IMR-90 (cell line): ENCODE measurements around the gene OSTF1. TPM values are rescaled to one million over a fixed set of nuclear protein-coding genes. Genes with fewer than 3 reads are reported as not detected.

Experiments used
- ATAC-seq: fragments of 200-7000 bp; cut with Tn5 transposase; 2 replicates; pipeline ENCODE4 v1.9.1; 2020; ENCODE audit warnings: low read depth, mild to moderate bottlenecking, moderate library complexity
- BruUV-seq: library from RNA; stranded (reverse); fragments of 400-500 nt; replicated peaks from 2 replicates; lab custom pipeline; 2021; lab: Mats Ljungman, UMichigan
- CTCF ChIA-PET: fragments of 300-600 bp; formaldehyde crosslinking; extraction: SDS; loops from one replicate; lab custom pipeline; 2021; ENCODE audit warnings: antibody characterized with exemption; lab: Yijun Ruan, JAX
- POLR2A ChIA-PET: fragments of 300-600 bp; sonication (Branson Sonifier 250); formaldehyde crosslinking; loops from one replicate; lab custom pipeline; 2022; ENCODE audit warnings: antibody characterized with exemption; ENCODE audit not compliant: unreplicated experiment; lab: Charles Lee
- DNase-seq: peaks from one replicate; pipeline ENCODE4 v3.0.0; 2013
- H2AFZ ChIP-seq: replicated peaks from 2 replicates; pipeline ENCODE3; 2013; ENCODE audit warnings: low read length, mild to moderate bottlenecking; ENCODE audit not compliant: poor library complexity
- H2AK5ac ChIP-seq: 2 replicates; pipeline ENCODE4 v1.6.1; 2013; ENCODE audit warnings: low read depth, low read length, inconsistent platforms
- H2AK9ac ChIP-seq: replicated peaks from 2 replicates; pipeline ENCODE3; 2013; ENCODE audit warnings: mild to moderate bottlenecking, low read depth, low read length, moderate library complexity; ENCODE audit not compliant: poor library complexity
- H2BK120ac ChIP-seq: 2 replicates; pipeline ENCODE4 v1.6.1; 2013; ENCODE audit warnings: low read depth, low read length, inconsistent platforms
- H2BK15ac ChIP-seq: 3 replicates; pipeline ENCODE4 v1.6.1; 2013; ENCODE audit warnings: low read depth, low read length, inconsistent platforms
- H2BK20ac ChIP-seq: 2 replicates; pipeline ENCODE4 v1.6.1; 2013; ENCODE audit warnings: low read depth, mild to moderate bottlenecking, inconsistent platforms, low read length, moderate library complexity
- H2BK5ac ChIP-seq: 2 replicates; pipeline ENCODE4 v1.6.1; 2013; ENCODE audit warnings: mild to moderate bottlenecking, low read depth, low read length, inconsistent platforms; ENCODE audit not compliant: poor library complexity, severe bottlenecking
- H3K14ac ChIP-seq: replicated peaks from 2 replicates; pipeline ENCODE4 v1.6.1; 2013; ENCODE audit warnings: low read depth, low read length, inconsistent platforms
- H3K18ac ChIP-seq: 2 replicates; pipeline ENCODE4 v1.6.1; 2013; ENCODE audit warnings: low read depth, low read length, control low read depth
- H3K23ac ChIP-seq: 2 replicates; pipeline ENCODE4 v1.6.1; 2013; ENCODE audit warnings: low read depth, low read length, inconsistent platforms
- H3K27ac ChIP-seq: 2 replicates; pipeline ENCODE4 v1.5.1; 2013; ENCODE audit warnings: mild to moderate bottlenecking, control low read depth, low read length; ENCODE audit not compliant: insufficient read depth
- H3K27me3 ChIP-seq: 2 replicates; pipeline ENCODE4 v1.6.1; 2013; ENCODE audit warnings: low read length; ENCODE audit not compliant: control insufficient read depth, insufficient read depth
- H3K36me3 ChIP-seq: 2 replicates; pipeline ENCODE4 v1.6.1; 2013; ENCODE audit warnings: low read length, mixed read lengths; ENCODE audit not compliant: control insufficient read depth, insufficient read depth
- H3K4ac ChIP-seq: 2 replicates; pipeline ENCODE4 v1.6.1; 2013; ENCODE audit warnings: low read depth, low read length, inconsistent platforms
- H3K4me1 ChIP-seq: 2 replicates; pipeline ENCODE4 v1.6.1; 2013; ENCODE audit warnings: low read length, mixed read lengths; ENCODE audit not compliant: control insufficient read depth, insufficient read depth
- H3K4me2 ChIP-seq: 2 replicates; pipeline ENCODE4 v1.6.1; 2013; ENCODE audit warnings: low read depth, mild to moderate bottlenecking, control low read depth, low read length, moderate library complexity
- H3K4me3 ChIP-seq: 2 replicates; pipeline ENCODE4 v1.5.1; 2013; ENCODE audit warnings: low read depth, mild to moderate bottlenecking, control low read depth, low read length, moderate library complexity; ENCODE audit not compliant: insufficient read depth
- H3K56ac ChIP-seq: 2 replicates; pipeline ENCODE4 v1.6.1; 2013; ENCODE audit warnings: low read length, inconsistent platforms; ENCODE audit not compliant: insufficient read depth; ENCODE audit errors: extremely low read depth
- H3K79me1 ChIP-seq, 2 experiments: 2 replicates each; pipeline ENCODE4 v1.6.1; 2013; ENCODE audit warnings: low read length in 2 of 2, inconsistent platforms in 1 of 2, low read depth in 1 of 2
- H3K9ac ChIP-seq: 2 replicates; pipeline ENCODE4 v1.6.1; 2013; ENCODE audit warnings: low read depth, low read length, control low read depth
- H3K9me1 ChIP-seq: 2 replicates; pipeline ENCODE4 v1.6.1; 2013; ENCODE audit warnings: low read length, inconsistent platforms; ENCODE audit not compliant: insufficient read depth
- H3K9me3 ChIP-seq: 2 replicates; pipeline ENCODE4 v1.6.1; 2013; ENCODE audit warnings: low read length; ENCODE audit not compliant: control insufficient read depth, insufficient read depth
- H4K20me1 ChIP-seq: 2 replicates; pipeline ENCODE4 v1.6.1; 2013; ENCODE audit warnings: low read length, inconsistent platforms; ENCODE audit not compliant: insufficient read depth
- H4K5ac ChIP-seq: 2 replicates; pipeline ENCODE4 v1.6.1; 2013; ENCODE audit warnings: mild to moderate bottlenecking, low read depth, low read length, control low read depth
- H4K8ac ChIP-seq, 2 experiments: 2 replicates each; pipeline ENCODE4 v1.6.1; 2013; ENCODE audit warnings: low read depth in 2 of 2, low read length in 2 of 2, control low read depth in 1 of 2, inconsistent platforms in 1 of 2
- H4K91ac ChIP-seq: 2 replicates; pipeline ENCODE4 v1.6.1; 2013; ENCODE audit warnings: low read depth, low read length, inconsistent platforms; ENCODE audit not compliant: insufficient read depth
- BHLHE40 ChIP-seq: fragments of 150-350 bp; IDR thresholded peaks from 2 replicates; pipeline ENCODE4 v1.6.1; 2016; ENCODE audit warnings: mild to moderate bottlenecking, low read depth, low read length
- CEBPB ChIP-seq: IDR thresholded peaks from 2 replicates; pipeline ENCODE4 v1.6.1; 2012; ENCODE audit warnings: low read depth, low read length, improper control_type of control experiment
- CHD1 ChIP-seq: IDR thresholded peaks from 2 replicates; pipeline ENCODE4 v1.6.1; 2012; ENCODE audit warnings: low read depth, low read length, improper control_type of control experiment
- FOS ChIP-seq: fragments of 150-350 bp; IDR thresholded peaks from 2 replicates; pipeline ENCODE4 v1.6.1; 2016; ENCODE audit warnings: low read depth, low read length
- MAFK ChIP-seq: IDR thresholded peaks from 2 replicates; pipeline ENCODE4 v1.6.1; 2012; ENCODE audit warnings: low read depth, low read length, improper control_type of control experiment
- MAZ ChIP-seq: IDR thresholded peaks from 2 replicates; pipeline ENCODE4 v1.6.1; 2012; ENCODE audit warnings: low read depth, mild to moderate bottlenecking, low read length, improper control_type of control experiment, moderate library complexity, borderline replicate concordance
- MXI1 ChIP-seq: IDR thresholded peaks from 2 replicates; pipeline ENCODE4 v1.6.1; 2012; ENCODE audit warnings: low read depth, mild to moderate bottlenecking, low read length, moderate library complexity, borderline replicate concordance
- NFE2L2 ChIP-seq: fragments of 150-350 bp; IDR thresholded peaks from 2 replicates; pipeline ENCODE4 v1.6.1; 2016; ENCODE audit warnings: low read depth, mild to moderate bottlenecking, low read length
- POLR2A ChIP-seq: IDR thresholded peaks from 2 replicates; pipeline ENCODE4 v1.6.1; 2012; ENCODE audit warnings: mild to moderate bottlenecking, low read depth, low read length
- RAD21 ChIP-seq: IDR thresholded peaks from 2 replicates; pipeline ENCODE4 v1.6.1; 2012; ENCODE audit warnings: low read length, improper control_type of control experiment
- RCOR1 ChIP-seq: IDR thresholded peaks from 2 replicates; pipeline ENCODE4 v1.6.1; 2012; ENCODE audit warnings: mild to moderate bottlenecking, low read length, improper control_type of control experiment; ENCODE audit not compliant: insufficient replicate concordance
- RFX5 ChIP-seq: IDR thresholded peaks from 2 replicates; pipeline ENCODE4 v1.8.0; 2012; ENCODE audit warnings: low read depth, mild to moderate bottlenecking, low read length, moderate library complexity
- SMC3 ChIP-seq: fragments of 150-350 bp; IDR thresholded peaks from 2 replicates; pipeline ENCODE4 v1.6.1; 2016; ENCODE audit warnings: low read depth, mild to moderate bottlenecking, antibody characterized with exemption, low read length, moderate library complexity
- WGBS, 2 experiments: methylation state at CpG; one replicate each; pipeline versions ENCODE4 v1.1.5 to v1.1.7; 2013; ENCODE audit warnings: missing lambda C conversion rate in 2 of 2; ENCODE audit not compliant: insufficient read length in 1 of 2; ENCODE audit errors: extremely low coverage in 2 of 2; 5-methylcytosine and 5-hydroxymethylcytosine counted together
- dilution Hi-C: fragments of 300-500 bp; cut with HindIII; formaldehyde crosslinking; loops from one replicate; pipeline ENCODE4 v1.14.3; 2018; ENCODE audit warnings: low sequenced_read_pairs; ENCODE audit not compliant: unreplicated experiment
- in situ Hi-C: fragments of 300-500 bp; cut with MboI; formaldehyde crosslinking; loops from 3 replicates; pipeline ENCODE4 v1.14.3; 2019; ENCODE audit warnings: low sequenced_read_pairs, inconsistent platforms, mixed read lengths
- intact Hi-C: fragments of 100-400 bp; cut with micrococcal nuclease; formaldehyde crosslinking; loops from 2 replicates; pipeline ENCODE4 v1.10.0; 2022
- polyA plus RNA-seq, 3 experiments: library from polyadenylated mRNA; depleted of rRNA; stranded (reverse); fragments of >200 nt; gene quantifications; 2 replicates each; pipeline ENCODE4 v1.2.3, GENCODE V29; 2012; ENCODE audit warnings: low replicate concordance in 1 of 3
- total RNA-seq: library from RNA; depleted of rRNA; stranded (reverse); fragments of >200 nt; gene quantifications from 2 replicates; pipeline ENCODE4 v1.2.3, GENCODE V29; 2012
- TF ChIP-seq, protein P1 (sequence below): conservative IDR thresholded peaks from 2 replicates; pipeline ENCODE4 v1.5.1; 2012; ENCODE audit warnings: mild to moderate bottlenecking, low read depth, low read length, improper control_type of control experiment
- TF ChIP-seq, protein P2 (sequence below): fragments of 150-350 bp; IDR thresholded peaks from 2 replicates; pipeline ENCODE4 v1.6.1; 2016; ENCODE audit warnings: low read depth, mild to moderate bottlenecking, low read length, moderate library complexity, borderline replicate concordance
- TF ChIP-seq, protein P3 (sequence below): fragments of 150-350 bp; IDR thresholded peaks from 2 replicates; pipeline ENCODE4 v1.6.1; 2017; ENCODE audit warnings: mild to moderate bottlenecking, antibody characterized with exemption, low read length, low read depth

Gene OSTF1
- total and polyA plus RNA-seq, 2 of the 4 experiments (the other 2 are of a cell fraction): 17.1 to 41.6 TPM

DNA sequence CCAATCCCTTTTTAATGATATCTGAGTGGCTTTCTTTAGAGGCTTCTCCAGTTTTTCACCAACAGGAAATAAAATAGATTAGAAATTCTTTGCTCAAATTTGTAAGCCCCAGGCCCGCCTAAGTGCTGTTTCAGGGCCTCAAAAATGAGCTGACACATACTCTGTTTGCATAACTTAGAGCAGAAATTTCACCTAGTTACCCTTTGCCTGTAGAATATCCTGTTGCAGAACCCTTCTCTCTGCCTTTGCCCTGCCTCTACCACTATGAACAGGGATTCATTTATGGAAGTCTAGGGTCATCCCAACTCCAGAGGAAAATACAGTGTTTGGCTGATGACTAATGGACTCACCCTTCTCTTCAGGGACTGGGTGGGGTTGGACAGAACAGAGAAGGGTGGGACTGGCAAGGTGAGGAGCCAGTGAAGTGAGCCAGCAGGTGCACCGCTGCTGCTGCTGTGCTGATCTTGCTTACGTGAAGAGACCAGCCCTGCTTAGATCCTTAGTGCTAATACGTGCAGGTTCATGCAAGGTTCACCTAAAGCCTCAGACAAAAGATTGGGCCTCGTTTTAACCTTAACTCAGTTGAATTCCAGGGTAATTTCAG lies 22.8 kb downstream of the OSTF1 start:
- DNase-seq (no peak), ATAC-seq (no peak)
- POLR2A ChIA-PET: no interaction called here
- Histone ChIP-seq H3K18ac (no peak overlapping the region), H2BK20ac (no peak overlapping the region), H3K27me3 (no peaks in the 10 kb centered on the region), H2BK5ac (no peak overlapping the region), H4K5ac (no peak overlapping the region), H4K20me1 (no peaks in the 10 kb centered on the region), H2AK5ac (no peak overlapping the region), H3K9me3 (no peaks in the 10 kb centered on the region), H3K79me1 (peaks cover 15 to 48% of the 10 kb centered on the region in 2 experiments), H3K14ac (no peak overlapping the region), H3K4ac (no peak overlapping the region), H3K23ac (no peak overlapping the region), H4K91ac (no peak overlapping the region), H3K9me1 (peaks cover 4% of the 10 kb centered on the region; the same call in 1 of the 2 replicates), H2AFZ (no peak overlapping the region), H3K56ac (no peak overlapping the region), H3K36me3 (no peaks in the 10 kb centered on the region), H3K4me2 (no peak overlapping the region), H3K4me3 (no peak overlapping the region), H3K4me1 (peaks cover 2% of the 10 kb centered on the region; the same call in 1 of the 2 replicates), H2BK120ac (no peak overlapping the region), H2AK9ac (no peak overlapping the region), H4K8ac (no peak overlapping the region), H2BK15ac (no peak overlapping the region), H3K9ac (no peak overlapping the region), H3K27ac (no peak overlapping the region)
- in situ Hi-C loops (no loop called here), intact Hi-C loops (no loop called here), dilution Hi-C loops (no loop called here)
- 50% methylated on average over 1 of the region's 5 CpGs; no CpG with 5 or more reads in 1 of the 2 experiments for WGBS, 2 experiments
- no TSS peak for BruUV-seq
- CTCF ChIA-PET: no interaction called here
- TF ChIP-seq RFX5 (no peak), RCOR1 (no peak), SMC3 (no peak), CHD1 (no peak), FOS (no peak), RAD21 (no peak), POLR2A (no peak), MAZ (no peak), CEBPB (no peak), MXI1 (no peak), NFE2L2 (no peak), BHLHE40 (no peak), MAFK (no peak)
- TF ChIP-seq, protein P1, sequence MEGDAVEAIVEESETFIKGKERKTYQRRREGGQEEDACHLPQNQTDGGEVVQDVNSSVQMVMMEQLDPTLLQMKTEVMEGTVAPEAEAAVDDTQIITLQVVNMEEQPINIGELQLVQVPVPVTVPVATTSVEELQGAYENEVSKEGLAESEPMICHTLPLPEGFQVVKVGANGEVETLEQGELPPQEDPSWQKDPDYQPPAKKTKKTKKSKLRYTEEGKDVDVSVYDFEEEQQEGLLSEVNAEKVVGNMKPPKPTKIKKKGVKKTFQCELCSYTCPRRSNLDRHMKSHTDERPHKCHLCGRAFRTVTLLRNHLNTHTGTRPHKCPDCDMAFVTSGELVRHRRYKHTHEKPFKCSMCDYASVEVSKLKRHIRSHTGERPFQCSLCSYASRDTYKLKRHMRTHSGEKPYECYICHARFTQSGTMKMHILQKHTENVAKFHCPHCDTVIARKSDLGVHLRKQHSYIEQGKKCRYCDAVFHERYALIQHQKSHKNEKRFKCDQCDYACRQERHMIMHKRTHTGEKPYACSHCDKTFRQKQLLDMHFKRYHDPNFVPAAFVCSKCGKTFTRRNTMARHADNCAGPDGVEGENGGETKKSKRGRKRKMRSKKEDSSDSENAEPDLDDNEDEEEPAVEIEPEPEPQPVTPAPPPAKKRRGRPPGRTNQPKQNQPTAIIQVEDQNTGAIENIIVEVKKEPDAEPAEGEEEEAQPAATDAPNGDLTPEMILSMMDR: no peak
- TF ChIP-seq, protein P2, sequence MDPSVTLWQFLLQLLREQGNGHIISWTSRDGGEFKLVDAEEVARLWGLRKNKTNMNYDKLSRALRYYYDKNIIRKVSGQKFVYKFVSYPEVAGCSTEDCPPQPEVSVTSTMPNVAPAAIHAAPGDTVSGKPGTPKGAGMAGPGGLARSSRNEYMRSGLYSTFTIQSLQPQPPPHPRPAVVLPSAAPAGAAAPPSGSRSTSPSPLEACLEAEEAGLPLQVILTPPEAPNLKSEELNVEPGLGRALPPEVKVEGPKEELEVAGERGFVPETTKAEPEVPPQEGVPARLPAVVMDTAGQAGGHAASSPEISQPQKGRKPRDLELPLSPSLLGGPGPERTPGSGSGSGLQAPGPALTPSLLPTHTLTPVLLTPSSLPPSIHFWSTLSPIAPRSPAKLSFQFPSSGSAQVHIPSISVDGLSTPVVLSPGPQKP: no peak
- TF ChIP-seq, protein P3, sequence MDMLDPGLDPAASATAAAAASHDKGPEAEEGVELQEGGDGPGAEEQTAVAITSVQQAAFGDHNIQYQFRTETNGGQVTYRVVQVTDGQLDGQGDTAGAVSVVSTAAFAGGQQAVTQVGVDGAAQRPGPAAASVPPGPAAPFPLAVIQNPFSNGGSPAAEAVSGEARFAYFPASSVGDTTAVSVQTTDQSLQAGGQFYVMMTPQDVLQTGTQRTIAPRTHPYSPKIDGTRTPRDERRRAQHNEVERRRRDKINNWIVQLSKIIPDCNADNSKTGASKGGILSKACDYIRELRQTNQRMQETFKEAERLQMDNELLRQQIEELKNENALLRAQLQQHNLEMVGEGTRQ: no peak
